Loucy (cell line): ENCODE results near the gene PLEKHA7.
A peak's percentile ranks its signal among the peaks of the same experiment; 100 is the strongest.

Experiments used
- H2AFZ ChIP-seq: fragments of 200-600 bp; sonication (generic); 2 replicates; pipeline ENCODE4 v1.6.0; 2016; ENCODE audit warnings: antibody characterized with exemption, mild to moderate bottlenecking, low read length, moderate library complexity
- H3F3A ChIP-seq: fragments of 200-600 bp; 2 replicates; pipeline ENCODE4 v1.6.0; 2016; ENCODE audit warnings: antibody characterized with exemption, low read depth, mild to moderate bottlenecking
- H3K27me3 ChIP-seq: fragments of 200-600 bp; sonication (generic); 2 replicates; pipeline ENCODE4 v1.6.1; 2014; ENCODE audit warnings: low read length, mild to moderate bottlenecking; ENCODE audit not compliant: insufficient read depth, poor library complexity, severe bottlenecking
- H3K36me3 ChIP-seq: fragments of 200-600 bp; sonication (generic); 2 replicates; pipeline ENCODE4 v1.6.1; 2016; ENCODE audit warnings: low read length; ENCODE audit not compliant: insufficient read depth
- H3K4me1 ChIP-seq: fragments of 200-600 bp; sonication (generic); 2 replicates; pipeline ENCODE4 v1.5.1; 2014; ENCODE audit warnings: low read length, mild to moderate bottlenecking; ENCODE audit not compliant: insufficient read depth, poor library complexity, severe bottlenecking
- H3K4me2 ChIP-seq: fragments of 200-600 bp; sonication (generic); 2 replicates; pipeline ENCODE4 v1.6.0; 2014; ENCODE audit warnings: antibody characterized with exemption, low read length, low read depth, mild to moderate bottlenecking; ENCODE audit not compliant: poor library complexity, severe bottlenecking
- H3K4me3 ChIP-seq: fragments of 200-600 bp; sonication (generic); 2 replicates; pipeline ENCODE4 v1.5.1; 2014; ENCODE audit warnings: low read length, mild to moderate bottlenecking, mixed read lengths; ENCODE audit not compliant: poor library complexity, severe bottlenecking
- H3K79me2 ChIP-seq: fragments of 200-600 bp; sonication (generic); 2 replicates; pipeline ENCODE4 v1.6.1; 2014; ENCODE audit warnings: low read length; ENCODE audit not compliant: insufficient read depth
- H3K9ac ChIP-seq: fragments of 200-600 bp; sonication (generic); 2 replicates; pipeline ENCODE4 v1.6.0; 2014; ENCODE audit warnings: mild to moderate bottlenecking, low read depth, low read length, moderate library complexity; ENCODE audit not compliant: poor library complexity, severe bottlenecking
- H3K9me2 ChIP-seq: fragments of 200-600 bp; sonication (generic); replicated peaks from 2 replicates; pipeline ENCODE4 v1.6.1; 2016; ENCODE audit warnings: low read depth, low read length, mixed read lengths
- H3K9me3 ChIP-seq: fragments of 200-600 bp; sonication (generic); 2 replicates; pipeline ENCODE4 v1.6.1; 2014; ENCODE audit warnings: mild to moderate bottlenecking, antibody characterized with exemption, low read length, low read depth; ENCODE audit not compliant: insufficient read depth
- H4K20me1 ChIP-seq: fragments of 200-600 bp; sonication (generic); 2 replicates; pipeline ENCODE4 v1.6.0; 2014; ENCODE audit warnings: antibody characterized with exemption, low read length, mild to moderate bottlenecking; ENCODE audit not compliant: insufficient read depth, poor library complexity, severe bottlenecking
- CTCF ChIP-seq: fragments of 200-600 bp; sonication (generic); conservative IDR thresholded peaks from 2 replicates; pipeline ENCODE4 v1.5.1; 2014; ENCODE audit warnings: mild to moderate bottlenecking, antibody characterized with exemption, low read length
- EZH2phosphoT487 ChIP-seq: fragments of 200-600 bp; IDR thresholded peaks from 2 replicates; pipeline ENCODE4 v1.6.1; 2018; ENCODE audit warnings: antibody characterized with exemption, mild to moderate bottlenecking, moderate library complexity, borderline replicate concordance

Gene PLEKHA7

GRCh38 chr11:16899708-16900303 is 114.4 kb downstream of the PLEKHA7 start:
- Histone ChIP-seq H3K9me2 (no peaks in the 10 kb centered on the region), H4K20me1 (no peaks in the 10 kb centered on the region), H3K4me2 (no peak overlapping the region), H3K9ac (no peak overlapping the region), H3K4me3 (no peak overlapping the region), H2AFZ (no peak overlapping the region), H3K9me3 (no peaks in the 10 kb centered on the region), H3K36me3 (no peaks in the 10 kb centered on the region), H3K4me1 (peaks cover 32% of the 10 kb centered on the region), H3K27me3 (no peaks in the 10 kb centered on the region), H3F3A (no peaks in the 10 kb centered on the region), H3K79me2 (peaks cover 3% of the 10 kb centered on the region; the same call in 1 of the 2 replicates)
- TF ChIP-seq EZH2phosphoT487 = no peak
- TF ChIP-seq CTCF = no peak

- Histone ChIP-seq H3K9me2 (no peaks in the 10 kb centered on the region), H3K27me3 (no peaks in the 10 kb centered on the region), H3K79me2 (no peaks in the 10 kb centered on the region; the same call in 1 of the 2 replicates), H3K36me3 (no peaks in the 10 kb centered on the region), H3K4me3 (no peak overlapping the region), H4K20me1 (no peaks in the 10 kb centered on the region), H3K9ac (peak overlapping the region; percentile 23), H2AFZ (no peak overlapping the region), H3K4me1 (peaks cover 24% of the 10 kb centered on the region), H3K4me2 (no peak overlapping the region), H3K9me3 (no peaks in the 10 kb centered on the region), H3F3A (no peaks in the 10 kb centered on the region)
- no peak for TF ChIP-seq EZH2phosphoT487
- TF ChIP-seq CTCF = no peak
Measured at GRCh38 chr11:16898274-16898985, 115.8 kb downstream of the PLEKHA7 start.

- H3F3A ChIP-seq = no peaks in the 10 kb centered on the region
- H4K20me1 ChIP-seq = no peaks in the 10 kb centered on the region
- H3K9me2 ChIP-seq = no peaks in the 10 kb centered on the region
- no peak overlapping the region for H2AFZ ChIP-seq
- H3K9me3 ChIP-seq = no peaks in the 10 kb centered on the region
- H3K27me3 ChIP-seq = no peaks in the 10 kb centered on the region
- H3K36me3 ChIP-seq = no peaks in the 10 kb centered on the region
- peaks cover 16% of the 10 kb centered on the region for H3K4me1 ChIP-seq
- H3K4me3 ChIP-seq = peak overlapping the region; percentile 11
- no peaks in the 10 kb centered on the region; the same call in 1 of the 2 replicates for H3K79me2 ChIP-seq
- TF ChIP-seq CTCF (no peak), EZH2phosphoT487 (no peak)
- H3K9ac ChIP-seq = peak overlapping the region; percentile 23
- H3K4me2 ChIP-seq = peak overlapping the region; percentile 25
Measured at GRCh38 chr11:16897470-16898061, 116.6 kb downstream of the PLEKHA7 start.
